Aorta (tissue), 5 donors: ENCODE results near the gene PRKCE. TPM values are rescaled to one million over a fixed set of nuclear protein-coding genes. Genes with fewer than 3 reads are reported as not detected.

ENCODE experiments used
- ATAC-seq: fragments of 200-7000 bp; cut with Tn5 transposase; one replicate; pipeline ENCODE4 v1.9.1; 2022; ENCODE audit warnings: moderate library complexity; ENCODE audit not compliant: low FRiP score
- DNase-seq, 2 donors: peaks; one replicate each; pipeline ENCODE4 v3.0.0-alpha.2; 2020
- H3K27ac ChIP-seq, 2 donors: one replicate each; pipeline ENCODE4 v1.5.1; 2013; ENCODE audit warnings: low read length in 2 of 2, mild to moderate bottlenecking in 2 of 2, moderate library complexity in 2 of 2, control low read depth in 1 of 2, inconsistent platforms in 1 of 2, low read depth in 1 of 2
- H3K27me3 ChIP-seq, 2 donors: one replicate each; pipeline ENCODE4 v1.6.1; 2013; ENCODE audit warnings: control low read depth in 1 of 2, low read length in 1 of 2, mild to moderate bottlenecking in 1 of 2, moderate library complexity in 1 of 2; ENCODE audit not compliant: insufficient read depth in 2 of 2, control insufficient read depth in 1 of 2
- H3K36me3 ChIP-seq, 2 donors: one replicate each; pipeline ENCODE4 v1.6.1; 2013; ENCODE audit warnings: control low read depth in 1 of 2, low read length in 1 of 2, mild to moderate bottlenecking in 1 of 2; ENCODE audit not compliant: insufficient read depth in 2 of 2, control insufficient read depth in 1 of 2
- H3K4me1 ChIP-seq, 2 donors: one replicate each; pipeline ENCODE4 v1.6.1; 2013; ENCODE audit warnings: low read length in 2 of 2, control low read depth in 1 of 2, mild to moderate bottlenecking in 1 of 2, moderate library complexity in 1 of 2; ENCODE audit not compliant: insufficient read depth in 2 of 2, control insufficient read depth in 1 of 2
- H3K4me3 ChIP-seq, 2 donors: one replicate each; pipeline ENCODE4 v1.5.1; 2013; ENCODE audit warnings: low read length in 2 of 2, control low read depth in 1 of 2, mild to moderate bottlenecking in 1 of 2
- H3K9me3 ChIP-seq: one replicate; pipeline ENCODE4 v1.6.1; 2013; ENCODE audit warnings: mild to moderate bottlenecking, low read length; ENCODE audit not compliant: control insufficient read depth
- WGBS, 2 donors: extraction: QIAGEN DNeasy Blood & Tissue Kit; methylation state at CpG; one replicate each; pipeline ENCODE4 v1.1.7; 2013; 5-methylcytosine and 5-hydroxymethylcytosine counted together
- intact Hi-C, 2 donors: fragments of 100-400 bp; cut with DNase I; formaldehyde crosslinking; loops; one replicate each; pipeline versions ENCODE4 v1.14.2 to v1.15.0; 2022
- polyA plus RNA-seq, 2 donors: library from polyadenylated mRNA; stranded (reverse); fragments of 200-250 nt; gene quantifications; one replicate each; pipeline ENCODE4 v1.2.3, GENCODE V29; 2013
- total RNA-seq, 2 donors: library from RNA; stranded (reverse); fragmentation: NEBNext Ultra II Directional; extraction: Animal tissue kit (Norgen Biotek cat#: 25700); gene quantifications; one replicate each; pipeline ENCODE4 v1.2.1, GENCODE V29; 2021
- donor health status: healthy with polysubstance abuse.
- donor health status: Bipolar disorder and iron deficiency.
- donor health status: DM: no; HTN: no; CAD: no.
- donor health status: DM: no; HTN: no; CAD: no.
- donor health status: DM: yes; HTN: yes; CAD: no.

The PRKCE gene
- total and polyA plus RNA-seq, 4 donors: 1.5 to 23.8 (median 11.2) TPM

- H3K27me3 ChIP-seq: no peaks in the 10 kb centered on the region
- H3K4me1 ChIP-seq: peaks cover 0 to 3% of the 10 kb centered on the region in 2 donors
- no peak overlapping the region for H3K27ac ChIP-seq
- no peak for DNase-seq
- no peak overlapping the region for H3K4me3 ChIP-seq
- 94 to 95% methylated on average over 14 of the region's 14 CpGs for WGBS, 2 donors
- no peaks in the 10 kb centered on the region for H3K9me3 ChIP-seq
- H3K36me3 ChIP-seq: no peaks in the 10 kb centered on the region
- peak; percentile 56 for ATAC-seq
- intact Hi-C loops: no loop called here
Measured at GRCh38 chr2:45968946-45969584, 317.6 kb downstream of the PRKCE start.

DNA sequence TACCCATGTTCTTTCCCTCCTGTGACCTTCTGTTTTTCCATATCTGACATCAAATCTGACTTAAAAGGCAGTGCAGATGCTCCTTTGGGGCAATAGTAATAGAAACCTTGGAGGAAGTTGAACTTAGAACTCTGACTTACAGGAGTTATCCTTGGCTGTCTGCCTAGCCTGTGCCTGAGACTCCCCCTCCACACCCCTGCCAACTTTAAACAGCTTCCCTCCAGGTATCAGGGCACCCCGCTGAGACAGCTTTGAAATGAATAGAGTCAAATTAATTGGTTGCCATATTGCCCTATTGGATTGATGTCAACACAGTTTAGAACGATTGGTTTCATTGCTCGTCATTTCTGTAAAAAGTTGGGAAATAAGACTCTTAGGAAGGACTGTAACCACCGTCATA is 322.0 kb downstream of the PRKCE start:
- ATAC-seq (no peak), DNase-seq (no peak)
- Histone ChIP-seq H3K4me3 (no peak overlapping the region), H3K36me3 (no peaks in the 10 kb centered on the region), H3K27me3 (no peaks in the 10 kb centered on the region), H3K27ac (no peak overlapping the region), H3K9me3 (no peaks in the 10 kb centered on the region), H3K4me1 (no peaks in the 10 kb centered on the region)
- intact Hi-C loops: no loop called here
- WGBS, 2 donors: 92 to 95% methylated on average over 4 of the region's 4 CpGs

GRCh38 chr2:45974056-45974455 is 322.6 kb downstream of the PRKCE start:
- H3K27ac ChIP-seq: no peak overlapping the region
- H3K4me3 ChIP-seq: no peak overlapping the region
- no peaks in the 10 kb centered on the region for H3K4me1 ChIP-seq
- WGBS, 2 donors: 93 to 94% methylated on average over 4 of the region's 4 CpGs
- intact Hi-C loops: no loop called here
- H3K27me3 ChIP-seq: no peaks in the 10 kb centered on the region
- DNase-seq (no peak), ATAC-seq (no peak)
- no peaks in the 10 kb centered on the region for H3K36me3 ChIP-seq
- H3K9me3 ChIP-seq: no peaks in the 10 kb centered on the region

DNA sequence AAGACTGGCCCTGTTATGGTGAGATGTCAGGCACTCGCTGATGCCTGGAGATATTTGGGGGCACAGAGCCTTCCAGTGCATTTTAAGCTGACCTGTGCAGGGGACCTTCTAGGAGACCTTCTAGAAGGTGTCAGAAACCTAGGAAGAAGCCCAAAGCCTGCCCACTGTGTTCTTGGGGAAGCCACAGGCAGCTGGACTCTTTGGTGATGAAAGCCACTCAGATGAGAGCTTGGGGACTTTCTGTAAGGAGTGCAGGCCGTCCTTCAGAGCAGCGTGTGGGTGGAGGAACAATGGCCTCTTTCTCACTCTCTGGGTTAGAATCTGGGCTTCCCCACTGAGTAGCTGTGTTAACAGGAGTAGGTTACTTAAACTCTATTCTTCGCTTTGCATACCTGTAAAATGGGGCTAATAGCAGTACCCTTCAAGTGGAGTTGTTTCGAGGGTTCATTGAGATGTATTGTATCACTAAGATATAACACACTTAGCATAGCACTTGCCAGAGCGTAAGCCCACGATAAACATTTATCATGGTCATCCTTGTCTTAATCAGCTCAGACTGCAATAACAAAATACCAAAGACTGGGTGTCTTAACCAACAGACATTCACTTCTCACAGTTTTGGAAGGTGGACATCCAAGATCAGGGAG is 323.4 kb downstream of the PRKCE start:
- ATAC-seq: no peak
- DNase-seq: peak in 1 of 2 donors; percentile 16
- no peaks in the 10 kb centered on the region for H3K36me3 ChIP-seq
- WGBS, 2 donors: 90 to 94% methylated on average over 7 of the region's 7 CpGs
- H3K27me3 ChIP-seq: no peaks in the 10 kb centered on the region
- H3K4me1 ChIP-seq: no peaks in the 10 kb centered on the region
- H3K27ac ChIP-seq: no peak overlapping the region
- H3K9me3 ChIP-seq: no peaks in the 10 kb centered on the region
- intact Hi-C loops: no loop called here
- H3K4me3 ChIP-seq: no peak overlapping the region

GRCh38 chr2:45975752-45976517 is 324.5 kb downstream of the PRKCE start:
- ATAC-seq (no peak), DNase-seq (no peak)
- WGBS, 2 donors: 94 to 98% methylated on average over 14 of the region's 14 CpGs
- Histone ChIP-seq H3K9me3 (no peaks in the 10 kb centered on the region), H3K36me3 (no peaks in the 10 kb centered on the region), H3K4me3 (no peak overlapping the region), H3K27ac (no peak overlapping the region), H3K27me3 (no peaks in the 10 kb centered on the region), H3K4me1 (no peaks in the 10 kb centered on the region)
- intact Hi-C loops: no loop called here

DNA sequence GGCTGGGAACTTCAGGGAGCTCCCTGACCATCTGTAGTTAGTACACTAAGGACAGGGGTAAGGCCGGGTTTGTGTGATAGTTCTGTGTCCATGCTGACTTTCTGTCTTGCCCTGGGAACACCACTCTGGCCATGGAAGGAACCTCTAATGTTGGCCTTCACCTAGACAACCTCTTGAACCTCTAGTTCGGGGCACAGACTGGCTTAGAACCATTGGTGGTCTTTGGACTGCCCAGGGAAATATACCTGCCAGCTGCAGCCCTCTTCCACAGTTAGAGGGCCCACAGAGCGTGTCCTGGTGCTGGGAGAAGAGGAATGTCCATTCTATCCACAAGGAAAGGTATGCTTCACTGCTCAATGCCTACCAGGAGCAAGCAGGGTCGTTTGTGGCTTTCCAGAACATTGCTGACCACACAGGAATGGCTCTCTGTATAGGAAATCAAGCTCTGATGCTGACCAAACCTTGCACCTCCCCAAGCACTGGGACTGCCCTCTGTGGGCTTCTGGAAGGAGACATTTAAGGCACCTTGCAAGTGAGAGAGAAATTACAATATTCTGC is 326.9 kb downstream of the PRKCE start:
- DNase-seq: no peak
- no peaks in the 10 kb centered on the region for H3K9me3 ChIP-seq

DNA sequence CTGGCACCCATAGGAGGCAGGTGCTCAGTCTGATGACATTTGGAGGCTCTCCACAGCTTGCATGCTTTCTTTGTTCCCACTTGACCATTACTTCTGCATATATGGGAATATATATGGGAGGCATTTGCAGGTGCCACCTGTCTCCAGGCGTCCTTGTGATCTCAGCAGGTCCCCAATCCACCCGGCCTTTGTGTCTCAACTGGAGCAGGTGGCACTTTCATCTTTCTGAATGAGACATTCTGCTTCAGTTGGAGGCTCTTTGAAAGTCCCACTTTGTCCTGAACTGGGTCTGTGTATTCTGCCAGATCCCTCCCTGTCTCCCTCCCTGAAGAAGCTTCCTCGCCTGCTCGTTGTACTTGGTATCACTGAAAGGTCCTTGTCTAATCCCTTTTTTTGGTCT is 327.6 kb downstream of the PRKCE start:
- no peaks in the 10 kb centered on the region for H3K36me3 ChIP-seq
- no peaks in the 10 kb centered on the region for H3K4me1 ChIP-seq
- DNase-seq: no peak
- no peak for ATAC-seq
- WGBS, 2 donors: 94 to 96% methylated on average over 4 of the region's 4 CpGs
- no peaks in the 10 kb centered on the region for H3K27me3 ChIP-seq
- intact Hi-C loops: no loop called here
- H3K27ac ChIP-seq: no peak overlapping the region
- H3K4me3 ChIP-seq: no peak overlapping the region
- no peaks in the 10 kb centered on the region for H3K9me3 ChIP-seq

More for the DNA sequence above, 326.9 kb downstream of the PRKCE start:
- H3K36me3 ChIP-seq: no peaks in the 10 kb centered on the region
- WGBS, 2 donors: 89 to 90% methylated on average over 4 of the region's 4 CpGs
- no peaks in the 10 kb centered on the region for H3K4me1 ChIP-seq
- no peak for ATAC-seq
- no peaks in the 10 kb centered on the region for H3K27me3 ChIP-seq
- H3K4me3 ChIP-seq: no peak overlapping the region
- no peak overlapping the region for H3K27ac ChIP-seq
- intact Hi-C loops: no loop called here

GRCh38 chr2:45980161-45980865 is 328.8 kb downstream of the PRKCE start:
- no peak for ATAC-seq
- WGBS, 2 donors: 86 to 92% methylated on average over 11 of the region's 11 CpGs
- Histone ChIP-seq H3K36me3 (no peaks in the 10 kb centered on the region), H3K9me3 (no peaks in the 10 kb centered on the region), H3K4me1 (no peaks in the 10 kb centered on the region), H3K4me3 (no peak overlapping the region), H3K27ac (no peak overlapping the region), H3K27me3 (no peaks in the 10 kb centered on the region)
- intact Hi-C loops: no loop called here
- DNase-seq: no peak
